WTC11 (cell line): ENCODE data around the gene CNST. TPM values are rescaled to one million over a fixed set of nuclear protein-coding genes. Genes with fewer than 3 reads are reported as not detected.

Experiments used
- ATAC-seq: fragments of 200-7000 bp; cut with Tn5 transposase; 2 replicates; pipeline ENCODE4 v1.10.0; 2021; ENCODE audit warnings: mild to moderate bottlenecking, moderate library complexity
- CTCF ChIA-PET: fragments of 300-600 bp; sonication (Branson Sonifier 250); formaldehyde crosslinking; loops from one replicate; lab custom pipeline; 2021; ENCODE audit warnings: antibody characterized with exemption; lab: Charles Lee
- POLR2A ChIA-PET: fragments of 350-600 bp; sonication (Branson Sonifier 250); formaldehyde crosslinking; loops from one replicate; lab custom pipeline; 2021; ENCODE audit warnings: antibody characterized with exemption; lab: Charles Lee
- DNase-seq: peaks from one replicate; pipeline ENCODE4 v3.0.0; 2021; ENCODE audit warnings: low spot score
- H3K27ac Mint-ChIP-seq: 2 replicates; pipeline ENCODE4 v1.8.0; 2021; ENCODE audit warnings: mixed read lengths
- H3K27me3 Mint-ChIP-seq: 2 replicates; pipeline ENCODE4 v1.8.0; 2021; ENCODE audit warnings: low read depth, mild to moderate bottlenecking, moderate library complexity, mixed read lengths
- H3K36me3 Mint-ChIP-seq: 2 replicates; pipeline ENCODE4 v1.8.0; 2021; ENCODE audit warnings: mixed read lengths
- H3K4me1 Mint-ChIP-seq: 2 replicates; pipeline ENCODE4 v1.8.0; 2022; ENCODE audit warnings: mixed read lengths
- H3K4me3 Mint-ChIP-seq: 2 replicates; pipeline ENCODE4 v1.8.0; 2021; ENCODE audit warnings: mild to moderate bottlenecking, moderate library complexity, mixed read lengths
- H3K9me3 Mint-ChIP-seq: 2 replicates; pipeline ENCODE4 v1.8.0; 2021; ENCODE audit warnings: mixed read lengths
- JAZF1 ChIP-seq: fragments of 250-450 bp; sonication (Bioruptor Pico); IDR thresholded peaks from 2 replicates; pipeline ENCODE4 v1.9.0; 2021; ENCODE audit warnings: moderate library complexity, mild to moderate bottlenecking, inconsistent platforms
- MYBL2 ChIP-seq: sonication (generic); formaldehyde crosslinking; IDR thresholded peaks from 2 replicates; pipeline ENCODE4 v1.8.1; 2023; ENCODE audit warnings: mild to moderate bottlenecking, moderate library complexity, missing genetic modification reagents
- NFYB ChIP-seq: sonication (generic); formaldehyde crosslinking; conservative IDR thresholded peaks from 2 replicates; pipeline ENCODE4 v1.8.0; 2022; ENCODE audit warnings: low read depth, missing genetic modification reagents
- PRRX2 ChIP-seq: fragments of 250-450 bp; sonication (Bioruptor Pico); IDR thresholded peaks from 2 replicates; pipeline ENCODE4 v1.8.0; 2021; ENCODE audit warnings: mild to moderate bottlenecking
- SP1 ChIP-seq: sonication (generic); formaldehyde crosslinking; conservative IDR thresholded peaks from 2 replicates; pipeline ENCODE4 v1.8.1; 2022; ENCODE audit warnings: missing genetic modification reagents
- ZBTB21 ChIP-seq: sonication (generic); formaldehyde crosslinking; IDR thresholded peaks from 2 replicates; pipeline ENCODE4 v1.8.1; 2023; ENCODE audit warnings: mild to moderate bottlenecking, missing genetic modification reagents, borderline replicate concordance
- ZNF317 ChIP-seq: sonication (generic); formaldehyde crosslinking; IDR thresholded peaks from 2 replicates; pipeline ENCODE4 v1.8.1; 2023; ENCODE audit warnings: low read depth, mild to moderate bottlenecking, moderate library complexity, missing genetic modification reagents, borderline replicate concordance
- total RNA-seq: library from RNA; stranded (reverse); gene quantifications from 3 replicates; pipeline ENCODE4 v1.2.3, GENCODE V29; 2021
- TF ChIP-seq, protein P1 (sequence below): fragments of 250-450 bp; sonication (Bioruptor Pico); conservative IDR thresholded peaks from 2 replicates; pipeline ENCODE4 v1.9.0; 2021; ENCODE audit warnings: mild to moderate bottlenecking
- TF ChIP-seq, protein P2 (sequence below): fragments of 200-600 bp; IDR thresholded peaks from 2 replicates; pipeline ENCODE4 v1.8.0; 2022; ENCODE audit warnings: antibody characterized with exemption
- TF ChIP-seq, protein P3 (sequence below): sonication (generic); formaldehyde crosslinking; IDR thresholded peaks from 2 replicates; pipeline ENCODE4 v1.8.0; 2022; ENCODE audit warnings: missing genetic modification reagents
- TF ChIP-seq, protein P4 (sequence below): sonication (generic); formaldehyde crosslinking; IDR thresholded peaks from 2 replicates; pipeline ENCODE4 v1.8.1; 2023; ENCODE audit warnings: mild to moderate bottlenecking, missing genetic modification reagents

The CNST gene
- total RNA-seq, 1 experiment from 2014 or later, result 18.4 TPM

DNA sequence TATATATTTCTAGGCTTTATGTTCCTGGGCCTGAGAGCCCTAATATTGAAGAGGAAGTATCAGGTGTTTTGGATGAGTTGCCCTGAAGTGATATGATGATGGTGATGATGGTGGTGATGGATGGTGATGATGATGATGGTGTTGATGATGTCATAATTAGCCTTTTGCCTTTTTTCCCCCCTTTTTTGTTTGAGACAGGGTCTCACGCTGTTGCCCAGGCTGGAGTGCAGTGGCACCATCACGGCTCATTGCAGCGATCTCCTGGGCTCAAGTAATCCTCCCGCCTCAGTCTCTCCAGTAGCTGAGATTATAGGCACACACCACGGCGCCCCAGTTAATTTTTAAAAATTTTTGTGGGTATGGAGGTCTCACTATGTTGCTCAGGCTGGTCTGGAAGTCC, 76.5 kb downstream of the CNST start (continued):
- no peak for TF ChIP-seq MYBL2

DNA sequence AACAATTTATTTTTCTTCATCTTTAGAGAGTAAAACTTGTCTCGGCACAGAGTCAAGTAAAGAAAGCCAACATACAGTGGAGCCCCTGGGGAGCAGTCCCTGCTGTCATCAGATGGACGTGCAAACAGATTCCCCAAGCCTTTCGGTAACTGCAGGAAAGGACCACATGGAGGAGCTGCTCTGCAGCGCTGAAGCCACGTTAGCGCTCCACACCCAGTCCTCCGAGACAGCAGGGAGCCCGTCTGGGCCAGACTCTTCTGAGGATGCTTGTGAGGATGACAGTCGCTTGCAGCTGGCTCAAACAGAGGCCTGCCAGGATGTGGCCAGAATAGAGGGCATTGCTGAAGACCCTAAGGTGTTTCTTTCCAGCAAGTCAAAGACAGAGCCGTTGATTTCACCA, 80.9 kb downstream of the CNST start:
- Mint-ChIP-seq H3K27me3 (no peaks in the 10 kb centered on the region), H3K27ac (peak overlapping the region; percentile 18; the same call in 1 of the 2 replicates), H3K4me1 (peaks cover 21% of the 10 kb centered on the region), H3K9me3 (peaks cover 9% of the 10 kb centered on the region), H3K36me3 (peaks cover 24% of the 10 kb centered on the region), H3K4me3 (no peak overlapping the region)
- POLR2A ChIA-PET, result interaction anchor here (1.2 kb wide), 1 partner anchor 147 kb away, joined by 3 read pairs; no protein-coding TSS in a partner anchor
- TF ChIP-seq SP1 (peak; percentile 39; the same call in 1 of the 2 replicates), ZBTB21 (CRISPR knock-in tag) (no peak), NFYB (CRISPR knock-in tag) (no peak)
- TF ChIP-seq, protein P1, sequence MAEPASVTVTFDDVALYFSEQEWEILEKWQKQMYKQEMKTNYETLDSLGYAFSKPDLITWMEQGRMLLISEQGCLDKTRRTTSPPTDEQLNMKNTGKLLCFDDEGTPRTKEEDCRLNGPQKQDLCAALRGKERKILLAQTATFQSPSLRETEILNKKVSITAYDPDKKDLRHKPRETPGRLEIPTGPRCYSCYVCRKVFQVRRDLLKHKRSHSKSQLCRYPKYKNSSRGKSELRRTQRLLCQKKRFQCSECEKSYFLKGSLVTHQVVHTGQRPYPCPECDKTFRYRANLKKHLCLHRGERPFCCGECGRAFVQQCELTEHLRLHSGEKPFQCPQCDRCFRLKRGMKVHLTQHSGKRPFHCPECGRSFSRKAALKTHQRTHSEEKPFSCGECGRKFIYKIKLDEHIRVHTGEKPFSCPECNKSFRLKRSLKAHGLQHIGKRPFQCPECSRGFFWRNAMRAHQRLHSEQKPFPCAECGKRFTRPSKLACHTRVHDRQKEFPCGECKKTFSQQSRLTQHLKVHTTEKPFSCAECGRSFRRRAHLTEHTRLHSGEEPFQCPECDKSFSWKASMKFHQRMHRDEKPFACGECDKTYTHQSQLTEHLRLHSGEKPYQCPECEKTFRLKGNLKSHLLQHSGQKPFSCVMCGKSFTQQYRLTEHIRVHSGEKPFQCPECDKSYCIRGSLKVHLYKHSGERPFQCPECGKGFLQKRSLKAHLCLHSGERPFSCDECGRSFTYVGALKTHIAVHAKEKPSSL (CRISPR knock-in tag), result no peak
- ATAC-seq (peak; percentile 99), DNase-seq (peak; percentile 79)
- CTCF ChIA-PET, result interaction anchor here (0.8 to 3.4 kb wide), 6 partner anchors 10 to 78 kb away, joined by 3 to 12 read pairs (median 5); partner anchors contain the start of gene SCCPDH

DNA sequence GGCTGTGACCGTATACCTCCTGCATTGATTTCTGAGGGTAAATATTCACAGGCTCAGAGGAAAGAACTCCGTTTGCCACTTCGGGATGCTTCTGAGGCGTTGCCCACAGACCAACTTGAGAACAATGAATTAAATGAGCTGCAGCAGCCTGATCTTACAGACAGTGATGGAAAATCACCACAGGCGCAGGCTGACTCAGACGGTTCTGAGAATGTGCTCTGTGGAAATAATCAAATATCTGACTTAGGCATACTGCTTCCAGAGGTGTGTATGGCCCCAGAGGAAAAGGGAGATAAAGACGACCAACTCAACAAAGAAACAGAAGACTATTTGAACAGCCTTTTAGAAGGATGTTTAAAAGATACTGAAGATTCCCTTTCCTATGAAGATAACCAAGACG, 81.3 kb downstream of the CNST start:
- H3K27me3 Mint-ChIP-seq, result no peaks in the 10 kb centered on the region
- peak; percentile 18 for ATAC-seq
- peaks cover 25% of the 10 kb centered on the region for H3K36me3 Mint-ChIP-seq
- TF ChIP-seq, protein P2, sequence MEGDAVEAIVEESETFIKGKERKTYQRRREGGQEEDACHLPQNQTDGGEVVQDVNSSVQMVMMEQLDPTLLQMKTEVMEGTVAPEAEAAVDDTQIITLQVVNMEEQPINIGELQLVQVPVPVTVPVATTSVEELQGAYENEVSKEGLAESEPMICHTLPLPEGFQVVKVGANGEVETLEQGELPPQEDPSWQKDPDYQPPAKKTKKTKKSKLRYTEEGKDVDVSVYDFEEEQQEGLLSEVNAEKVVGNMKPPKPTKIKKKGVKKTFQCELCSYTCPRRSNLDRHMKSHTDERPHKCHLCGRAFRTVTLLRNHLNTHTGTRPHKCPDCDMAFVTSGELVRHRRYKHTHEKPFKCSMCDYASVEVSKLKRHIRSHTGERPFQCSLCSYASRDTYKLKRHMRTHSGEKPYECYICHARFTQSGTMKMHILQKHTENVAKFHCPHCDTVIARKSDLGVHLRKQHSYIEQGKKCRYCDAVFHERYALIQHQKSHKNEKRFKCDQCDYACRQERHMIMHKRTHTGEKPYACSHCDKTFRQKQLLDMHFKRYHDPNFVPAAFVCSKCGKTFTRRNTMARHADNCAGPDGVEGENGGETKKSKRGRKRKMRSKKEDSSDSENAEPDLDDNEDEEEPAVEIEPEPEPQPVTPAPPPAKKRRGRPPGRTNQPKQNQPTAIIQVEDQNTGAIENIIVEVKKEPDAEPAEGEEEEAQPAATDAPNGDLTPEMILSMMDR, result no peak
- TF ChIP-seq SP1, result 0 out of 2 replicates have a peak, but pooled peaks have one; percentile 9
- TF ChIP-seq, all 79 proteins: peak for 1
- ChIA-PET POLR2A (interaction anchor here (1.2 kb wide), 1 partner anchor 146 kb away, joined by 3 read pairs; no protein-coding TSS in a partner anchor), CTCF (interaction anchor here (0.8 to 3.4 kb wide), 6 partner anchors 9 to 77 kb away, joined by 3 to 12 read pairs (median 5); partner anchors contain the start of gene SCCPDH)
- DNase-seq, result no peak
- Mint-ChIP-seq H3K9me3 (peaks cover 8% of the 10 kb centered on the region), H3K4me1 (peaks cover 21% of the 10 kb centered on the region), H3K4me3 (no peak overlapping the region), H3K27ac (peak overlapping the region; percentile 18; the same call in 1 of the 2 replicates)

DNA sequence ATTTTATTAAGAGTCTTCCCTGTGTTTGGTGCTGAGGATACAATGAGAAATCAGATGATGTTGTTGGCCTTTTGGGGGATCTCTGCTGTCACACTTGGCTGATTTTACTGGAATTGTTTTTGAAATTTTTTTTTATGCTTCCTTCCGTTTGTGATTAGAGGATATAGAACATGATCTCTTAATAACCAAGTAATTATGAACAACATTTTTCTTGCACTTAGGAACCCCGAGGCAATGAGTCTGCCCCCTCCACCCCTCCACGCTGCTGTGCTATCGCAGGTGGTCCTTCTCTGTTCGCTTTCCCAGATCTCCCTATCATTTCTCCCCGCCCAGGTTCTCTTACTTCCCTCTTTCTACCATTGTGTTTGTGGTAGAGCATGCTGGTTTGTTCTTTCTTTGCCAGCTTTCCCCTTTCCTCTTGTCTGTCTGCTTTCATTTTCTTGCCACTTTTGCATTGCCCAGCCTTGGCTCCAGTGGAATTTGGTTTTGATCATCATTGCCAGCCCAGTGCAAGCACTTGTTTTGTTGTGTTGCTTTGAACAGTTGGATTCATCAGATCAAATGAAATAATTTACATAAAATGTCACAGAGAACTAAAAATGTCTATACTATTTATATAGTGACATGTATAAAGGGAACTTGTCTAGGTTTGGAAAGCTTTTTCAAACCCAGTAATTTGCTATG, 84.9 kb downstream of the CNST start:
- CTCF ChIA-PET, result no interaction called here
- H3K9me3 Mint-ChIP-seq, result no peaks in the 10 kb centered on the region
- H3K36me3 Mint-ChIP-seq, result peaks cover 7% of the 10 kb centered on the region
- TF ChIP-seq MYBL2, result no peak
- no peak for TF ChIP-seq ZBTB21 (CRISPR knock-in tag)
- TF ChIP-seq, protein P3, sequence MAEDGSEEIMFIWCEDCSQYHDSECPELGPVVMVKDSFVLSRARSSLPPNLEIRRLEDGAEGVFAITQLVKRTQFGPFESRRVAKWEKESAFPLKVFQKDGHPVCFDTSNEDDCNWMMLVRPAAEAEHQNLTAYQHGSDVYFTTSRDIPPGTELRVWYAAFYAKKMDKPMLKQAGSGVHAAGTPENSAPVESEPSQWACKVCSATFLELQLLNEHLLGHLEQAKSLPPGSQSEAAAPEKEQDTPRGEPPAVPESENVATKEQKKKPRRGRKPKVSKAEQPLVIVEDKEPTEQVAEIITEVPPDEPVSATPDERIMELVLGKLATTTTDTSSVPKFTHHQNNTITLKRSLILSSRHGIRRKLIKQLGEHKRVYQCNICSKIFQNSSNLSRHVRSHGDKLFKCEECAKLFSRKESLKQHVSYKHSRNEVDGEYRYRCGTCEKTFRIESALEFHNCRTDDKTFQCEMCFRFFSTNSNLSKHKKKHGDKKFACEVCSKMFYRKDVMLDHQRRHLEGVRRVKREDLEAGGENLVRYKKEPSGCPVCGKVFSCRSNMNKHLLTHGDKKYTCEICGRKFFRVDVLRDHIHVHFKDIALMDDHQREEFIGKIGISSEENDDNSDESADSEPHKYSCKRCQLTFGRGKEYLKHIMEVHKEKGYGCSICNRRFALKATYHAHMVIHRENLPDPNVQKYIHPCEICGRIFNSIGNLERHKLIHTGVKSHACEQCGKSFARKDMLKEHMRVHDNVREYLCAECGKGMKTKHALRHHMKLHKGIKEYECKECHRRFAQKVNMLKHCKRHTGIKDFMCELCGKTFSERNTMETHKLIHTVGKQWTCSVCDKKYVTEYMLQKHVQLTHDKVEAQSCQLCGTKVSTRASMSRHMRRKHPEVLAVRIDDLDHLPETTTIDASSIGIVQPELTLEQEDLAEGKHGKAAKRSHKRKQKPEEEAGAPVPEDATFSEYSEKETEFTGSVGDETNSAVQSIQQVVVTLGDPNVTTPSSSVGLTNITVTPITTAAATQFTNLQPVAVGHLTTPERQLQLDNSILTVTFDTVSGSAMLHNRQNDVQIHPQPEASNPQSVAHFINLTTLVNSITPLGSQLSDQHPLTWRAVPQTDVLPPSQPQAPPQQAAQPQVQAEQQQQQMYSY (CRISPR knock-in tag), result no peak
- TF ChIP-seq PRRX2 (CRISPR knock-in tag), result no peak
- no peak for TF ChIP-seq JAZF1 (CRISPR knock-in tag)
- TF ChIP-seq, protein P4, sequence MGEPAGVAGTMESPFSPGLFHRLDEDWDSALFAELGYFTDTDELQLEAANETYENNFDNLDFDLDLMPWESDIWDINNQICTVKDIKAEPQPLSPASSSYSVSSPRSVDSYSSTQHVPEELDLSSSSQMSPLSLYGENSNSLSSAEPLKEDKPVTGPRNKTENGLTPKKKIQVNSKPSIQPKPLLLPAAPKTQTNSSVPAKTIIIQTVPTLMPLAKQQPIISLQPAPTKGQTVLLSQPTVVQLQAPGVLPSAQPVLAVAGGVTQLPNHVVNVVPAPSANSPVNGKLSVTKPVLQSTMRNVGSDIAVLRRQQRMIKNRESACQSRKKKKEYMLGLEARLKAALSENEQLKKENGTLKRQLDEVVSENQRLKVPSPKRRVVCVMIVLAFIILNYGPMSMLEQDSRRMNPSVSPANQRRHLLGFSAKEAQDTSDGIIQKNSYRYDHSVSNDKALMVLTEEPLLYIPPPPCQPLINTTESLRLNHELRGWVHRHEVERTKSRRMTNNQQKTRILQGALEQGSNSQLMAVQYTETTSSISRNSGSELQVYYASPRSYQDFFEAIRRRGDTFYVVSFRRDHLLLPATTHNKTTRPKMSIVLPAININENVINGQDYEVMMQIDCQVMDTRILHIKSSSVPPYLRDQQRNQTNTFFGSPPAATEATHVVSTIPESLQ (CRISPR knock-in tag), result no peak
- no peak for TF ChIP-seq ZNF317 (CRISPR knock-in tag)
- H3K27me3 Mint-ChIP-seq, result no peaks in the 10 kb centered on the region
- no peak overlapping the region for H3K4me3 Mint-ChIP-seq
- peaks cover 21% of the 10 kb centered on the region for H3K4me1 Mint-ChIP-seq
- ATAC-seq (no peak), DNase-seq (no peak)
- POLR2A ChIA-PET, result no interaction called here
- peak overlapping the region; percentile 22 for H3K27ac Mint-ChIP-seq
